ENCODE data around the gene GP1BB. TPM values are rescaled to one million over a fixed set of nuclear protein-coding genes. Genes with fewer than 3 reads are reported as not detected.

Gene GP1BB
- total RNA-seq, 1 donor from 2014 or later = 0.95 TPM

- H3K4me1 Mint-ChIP-seq (ENCODE audit: low read depth, unreplicated experiment) = peaks cover 2% of the 10 kb centered on the region
- H3K9me3 ChIP-seq (ENCODE audit: insufficient read depth, low read depth, low read length) = no peaks in the 10 kb centered on the region
- TF ChIP-seq CTCF (IDR thresholded peaks at IDR 0.05; ENCODE audit: insufficient read depth, low read depth, low read length) (no peak), EZH2 (IDR thresholded peaks at IDR 0.05; ENCODE audit: insufficient read depth, low read length) (no peak)
- FAIRE-seq (no peak), DNase-seq (ENCODE audit: low read depth) (no peak)
- peaks cover 25% of the 10 kb centered on the region for H3K4me1 ChIP-seq (ENCODE audit: insufficient read depth, low read length)
- H3K36me3 Mint-ChIP-seq (ENCODE audit: low read depth, unreplicated experiment) = peaks cover 11% of the 10 kb centered on the region
- peaks cover 6% of the 10 kb centered on the region for H3K9me3 Mint-ChIP-seq (ENCODE audit: unreplicated experiment)
- H3K27me3 ChIP-seq (ENCODE audit: insufficient read depth, low read length) = no peaks in the 10 kb centered on the region
- peak overlapping the region; percentile 67 for H3K4me3 Mint-ChIP-seq (ENCODE audit: unreplicated experiment)
- H4K20me1 ChIP-seq (ENCODE audit: insufficient read depth, low read length) = peaks cover 51% of the 10 kb centered on the region
- H3K27ac ChIP-seq (ENCODE audit: low read depth, low read length) = no peak overlapping the region
- no peak overlapping the region for H3K27ac Mint-ChIP-seq (ENCODE audit: unreplicated experiment)
- H3K36me3 ChIP-seq (ENCODE audit: insufficient read depth, low read length) = peaks cover 5% of the 10 kb centered on the region
- H3K27me3 Mint-ChIP-seq (ENCODE audit: low read depth, unreplicated experiment) = peaks cover 37% of the 10 kb centered on the region
- no peak overlapping the region for H2AFZ ChIP-seq (ENCODE audit: low read depth, low read length)
- H3K9ac ChIP-seq (ENCODE audit: low read length) = peak overlapping the region; percentile 78
- H3K4me2 ChIP-seq (ENCODE audit: low read length) = peak overlapping the region; percentile 92
- peaks cover 23% of the 10 kb centered on the region for H3K79me2 ChIP-seq (ENCODE audit: insufficient read depth, low read length)
- H3K4me3 ChIP-seq (ENCODE audit: insufficient read depth, low read depth, low read length) = peak overlapping the region; percentile 63
These were observed 4.3 kb upstream of the GP1BB start for GRCh38 chr22:19719050-19719482.

GRCh38 chr22:19719488-19720021, 3.8 kb upstream of the GP1BB start:
- no peak overlapping the region for H3K27ac ChIP-seq (ENCODE audit: low read depth, low read length)
- H3K9ac ChIP-seq (ENCODE audit: low read length) = no peak overlapping the region
- no peaks in the 10 kb centered on the region for H3K27me3 ChIP-seq (ENCODE audit: insufficient read depth, low read length)
- Mint-ChIP-seq H3K4me1 (ENCODE audit: low read depth, unreplicated experiment) (peaks cover 2% of the 10 kb centered on the region), H3K4me3 (ENCODE audit: unreplicated experiment) (peak overlapping the region; percentile 67), H3K9me3 (ENCODE audit: unreplicated experiment) (peaks cover 6% of the 10 kb centered on the region), H3K36me3 (ENCODE audit: low read depth, unreplicated experiment) (peaks cover 11% of the 10 kb centered on the region), H3K27me3 (ENCODE audit: low read depth, unreplicated experiment) (peaks cover 40% of the 10 kb centered on the region), H3K27ac (ENCODE audit: unreplicated experiment) (no peak overlapping the region)
- TF ChIP-seq EZH2 (IDR thresholded peaks at IDR 0.05; ENCODE audit: insufficient read depth, low read length) = no peak
- TF ChIP-seq CTCF (IDR thresholded peaks at IDR 0.05; ENCODE audit: insufficient read depth, low read depth, low read length) = no peak
- H3K4me1 ChIP-seq (ENCODE audit: insufficient read depth, low read length) = peaks cover 25% of the 10 kb centered on the region
- DNase-seq (ENCODE audit: low read depth) (no peak), FAIRE-seq (no peak)
- H3K79me2 ChIP-seq (ENCODE audit: insufficient read depth, low read length) = peaks cover 23% of the 10 kb centered on the region
- peaks cover 54% of the 10 kb centered on the region for H4K20me1 ChIP-seq (ENCODE audit: insufficient read depth, low read length)
- H2AFZ ChIP-seq (ENCODE audit: low read depth, low read length) = no peak overlapping the region
- H3K4me3 ChIP-seq (ENCODE audit: insufficient read depth, low read depth, low read length) = no peak overlapping the region
- H3K36me3 ChIP-seq (ENCODE audit: insufficient read depth, low read length) = peaks cover 5% of the 10 kb centered on the region
- H3K4me2 ChIP-seq (ENCODE audit: low read length) = peak overlapping the region; percentile 92
- H3K9me3 ChIP-seq (ENCODE audit: insufficient read depth, low read depth, low read length) = no peaks in the 10 kb centered on the region

- H3K27me3 ChIP-seq (ENCODE audit: insufficient read depth, low read length) = peaks cover 3% of the 10 kb centered on the region
These were observed 3.0 kb upstream of the GP1BB start for GRCh38 chr22:19720150-19720827.

More at GRCh38 chr22:19720150-19720827, 3.0 kb upstream of the GP1BB start:
- peaks cover 45% of the 10 kb centered on the region for H3K27me3 Mint-ChIP-seq (ENCODE audit: low read depth, unreplicated experiment)
- no peak overlapping the region for H3K27ac Mint-ChIP-seq (ENCODE audit: unreplicated experiment)
- H3K4me3 Mint-ChIP-seq (ENCODE audit: unreplicated experiment) = peak overlapping the region; percentile 64
- peaks cover 6% of the 10 kb centered on the region for H3K9me3 Mint-ChIP-seq (ENCODE audit: unreplicated experiment)
- peaks cover 2% of the 10 kb centered on the region for H3K4me1 Mint-ChIP-seq (ENCODE audit: low read depth, unreplicated experiment)
- Histone ChIP-seq H3K9me3 (ENCODE audit: insufficient read depth, low read depth, low read length) (no peaks in the 10 kb centered on the region), H3K4me3 (ENCODE audit: insufficient read depth, low read depth, low read length) (no peak overlapping the region), H3K36me3 (ENCODE audit: insufficient read depth, low read length) (peaks cover 5% of the 10 kb centered on the region), H3K79me2 (ENCODE audit: insufficient read depth, low read length) (peaks cover 16% of the 10 kb centered on the region), H3K27ac (ENCODE audit: low read depth, low read length) (no peak overlapping the region), H3K4me2 (ENCODE audit: low read length) (no peak overlapping the region), H2AFZ (ENCODE audit: low read depth, low read length) (no peak overlapping the region), H3K4me1 (ENCODE audit: insufficient read depth, low read length) (peaks cover 22% of the 10 kb centered on the region), H4K20me1 (ENCODE audit: insufficient read depth, low read length) (peaks cover 56% of the 10 kb centered on the region), H3K9ac (ENCODE audit: low read length) (no peak overlapping the region)
- FAIRE-seq (no peak), DNase-seq (ENCODE audit: low read depth) (no peak)
- H3K36me3 Mint-ChIP-seq (ENCODE audit: low read depth, unreplicated experiment) = peaks cover 11% of the 10 kb centered on the region
- TF ChIP-seq EZH2 (IDR thresholded peaks at IDR 0.05; ENCODE audit: insufficient read depth, low read length) = no peak
- TF ChIP-seq CTCF (IDR thresholded peaks at IDR 0.05; ENCODE audit: insufficient read depth, low read depth, low read length) = no peak

Measured in astrocyte (in vitro differentiated cells and primary cell).